CD14-positive monocyte (primary cell): Measurements from ENCODE around the gene GPR68. TPM values are rescaled to one million over a fixed set of nuclear protein-coding genes. Genes with fewer than 3 reads are reported as not detected.

Experiments
- DNase-seq, 3 donors: peaks; one replicate each; pipeline ENCODE4 v3.0.0-alpha.2; 2011 to 2022
- H2AFZ ChIP-seq: 2 replicates; pipeline ENCODE4 v1.6.0; 2012; ENCODE audit warnings: mild to moderate bottlenecking, low read depth, low read length, inconsistent platforms; ENCODE audit not compliant: insufficient read depth, poor library complexity, severe bottlenecking
- H3K27ac ChIP-seq, 2 donors: 1 replicate in 1 of 2; 2 replicates in 1 of 2; pipeline ENCODE4 v1.5.1; 2012 to 2013; ENCODE audit warnings: low read length in 2 of 2, control low read depth in 1 of 2, inconsistent platforms in 1 of 2, low read depth in 1 of 2, mild to moderate bottlenecking in 1 of 2
- H3K27me3 ChIP-seq, 2 donors: one replicate each; pipeline versions ENCODE4 v1.6.0 to v1.6.1; 2011 to 2013; ENCODE audit warnings: low read length in 2 of 2; ENCODE audit not compliant: control insufficient read depth in 2 of 2, insufficient read depth in 2 of 2
- H3K36me3 ChIP-seq, 2 donors: replicated peaks in 1 of 2; 1 replicate in 1 of 2; 2 replicates in 1 of 2; pipeline versions ENCODE4 v1.5.1 to v1.6.1; 2012 to 2013; ENCODE audit warnings: low read length in 2 of 2, control low read depth in 1 of 2, inconsistent platforms in 1 of 2, mild to moderate bottlenecking in 1 of 2; ENCODE audit not compliant: insufficient read depth in 2 of 2, control insufficient read depth in 1 of 2
- H3K4me1 ChIP-seq, 2 donors: 1 replicate in 1 of 2; 2 replicates in 1 of 2; pipeline versions ENCODE4 v1.5.1 to v1.6.1; 2012 to 2013; ENCODE audit warnings: low read length in 2 of 2, control low read depth in 1 of 2, inconsistent platforms in 1 of 2, mild to moderate bottlenecking in 1 of 2, moderate library complexity in 1 of 2; ENCODE audit not compliant: insufficient read depth in 2 of 2, control insufficient read depth in 1 of 2
- H3K4me2 ChIP-seq: replicated peaks from 2 replicates; pipeline ENCODE3; 2012; ENCODE audit warnings: low read length, moderate library complexity, mild to moderate bottlenecking; ENCODE audit not compliant: poor library complexity, severe bottlenecking; ENCODE audit errors: extremely low read depth
- H3K4me3 ChIP-seq, 3 experiments: fragments of 200-600 bp in 1 of 3; sonication (generic) in 1 of 3; replicated peaks in 1 of 3; 1 replicate in 2 of 3; 2 replicates in 1 of 3; pipeline ENCODE4 v1.5.1; 2011 to 2013; ENCODE audit warnings: low read length in 3 of 3, mild to moderate bottlenecking in 3 of 3, control low read depth in 2 of 3, low read depth in 2 of 3, inconsistent platforms in 1 of 3, moderate library complexity in 1 of 3
- H3K79me2 ChIP-seq: 2 replicates; pipeline ENCODE4 v1.6.0; 2012; ENCODE audit warnings: mild to moderate bottlenecking, control low read depth, inconsistent platforms, low read length, moderate library complexity; ENCODE audit not compliant: insufficient read depth
- H3K9ac ChIP-seq: 2 replicates; pipeline ENCODE4 v1.6.0; 2017; ENCODE audit warnings: low read length, mild to moderate bottlenecking; ENCODE audit not compliant: insufficient read depth, poor library complexity, severe bottlenecking
- H3K9me3 ChIP-seq, 2 donors: replicated peaks in 1 of 2; 1 replicate in 1 of 2; 2 replicates in 1 of 2; pipeline versions ENCODE4 v1.5.1 to v1.6.1; 2012 to 2013; ENCODE audit warnings: low read length in 2 of 2, control low read depth in 1 of 2; ENCODE audit not compliant: control insufficient read depth in 1 of 2, insufficient read depth in 1 of 2
- H4K20me1 ChIP-seq: 2 replicates; pipeline ENCODE4 v1.6.0; 2012; ENCODE audit warnings: mild to moderate bottlenecking, low read length, control low read depth, moderate library complexity; ENCODE audit not compliant: insufficient read depth
- H3K27ac Mint-ChIP-seq, 7 donors: one replicate each; pipeline ENCODE4 v1.8.0; 2020; ENCODE audit warnings: mild to moderate bottlenecking in 7 of 7, mixed read lengths in 7 of 7, moderate library complexity in 6 of 7, inconsistent platforms in 2 of 7
- H3K27me3 Mint-ChIP-seq, 3 donors: one replicate each; pipeline ENCODE4 v1.8.0; 2021 to 2022; ENCODE audit warnings: low read depth in 3 of 3, mild to moderate bottlenecking in 3 of 3, mixed read lengths in 3 of 3, moderate library complexity in 3 of 3, inconsistent platforms in 1 of 3
- H3K36me3 Mint-ChIP-seq, 2 donors: one replicate each; pipeline ENCODE4 v1.8.0; 2020; ENCODE audit warnings: mixed read lengths in 2 of 2, inconsistent platforms in 1 of 2, mild to moderate bottlenecking in 1 of 2
- H3K4me1 Mint-ChIP-seq: one replicate; pipeline ENCODE4 v1.8.0; 2020; ENCODE audit warnings: mild to moderate bottlenecking, mixed read lengths
- H3K4me3 Mint-ChIP-seq, 2 donors: one replicate each; pipeline ENCODE4 v1.8.0; 2020; ENCODE audit warnings: mild to moderate bottlenecking in 2 of 2, mixed read lengths in 2 of 2, moderate library complexity in 1 of 2
- H3K9me3 Mint-ChIP-seq, 7 donors: one replicate each; pipeline ENCODE4 v1.8.0; 2020 to 2022; ENCODE audit warnings: mixed read lengths in 7 of 7, mild to moderate bottlenecking in 6 of 7, moderate library complexity in 6 of 7, inconsistent platforms in 2 of 7
- WGBS: methylation state at CpG from one replicate; pipeline ENCODE4 v1.1.5; 2013; ENCODE audit warnings: missing lambda C conversion rate; ENCODE audit not compliant: insufficient coverage; 5-methylcytosine and 5-hydroxymethylcytosine counted together
- intact Hi-C, 2 donors: fragments of 100-400 bp; cut with micrococcal nuclease; formaldehyde crosslinking; loops; one replicate each; pipeline versions ENCODE4 v1.15.0 to v1.15.1; 2023
- polyA plus RNA-seq, 3 donors: library from polyadenylated mRNA; depleted of rRNA in 1 of 3; unstranded in 2 of 3; stranded (reverse) in 1 of 3; fragments of 300-500 nt in 2 of 3; fragments of >200 nt in 1 of 3; fragmentation: Illumina TruSeq in 2 of 3; gene quantifications; 1 replicate in 2 of 3; 2 replicates in 1 of 3; pipeline ENCODE4 v1.2.3, GENCODE V29; 2012 to 2021
- TF ChIP-seq, protein P1 (sequence below): fragments of 200-600 bp; IDR thresholded peaks from one replicate; pipeline ENCODE4 v1.8.0; 2022; ENCODE audit warnings: antibody characterized with exemption, mild to moderate bottlenecking

The GPR68 gene
- polyA plus RNA-seq, 3 donors = 0.05 to 0.07 TPM; not detected in 1

DNA sequence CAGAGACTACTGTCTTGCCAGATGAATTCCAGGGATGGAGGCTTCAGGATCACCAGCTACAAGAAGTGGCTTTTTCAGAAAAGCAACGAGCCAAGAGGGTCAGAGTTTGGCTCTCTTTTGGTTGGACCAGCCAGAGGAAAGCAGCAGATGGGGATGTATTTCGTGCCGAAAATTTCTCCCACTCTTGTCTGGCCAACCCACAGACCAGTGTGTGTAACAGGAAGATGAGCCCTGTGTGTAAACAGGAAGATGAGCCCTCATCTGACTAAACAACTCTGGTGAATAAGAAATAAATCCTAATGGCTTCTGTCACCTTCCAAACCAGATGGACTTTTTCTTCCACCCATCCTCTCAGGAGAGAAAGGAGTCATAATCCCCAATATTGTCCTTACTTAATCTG lies 13.1 kb downstream of the GPR68 start:
- H3K4me1 ChIP-seq = peaks cover 34 to 43% of the 10 kb centered on the region in 2 donors
- H3K9me3 ChIP-seq = peaks cover 0 to 9% of the 10 kb centered on the region in 2 donors
- H3K4me2 ChIP-seq = no peak overlapping the region
- H3K4me3 ChIP-seq = no peak overlapping the region
- no peaks in the 10 kb centered on the region for H4K20me1 ChIP-seq
- Mint-ChIP-seq H3K36me3 (peaks cover 35 to 39% of the 10 kb centered on the region in 2 donors), H3K27me3 (peaks cover 7 to 16% (median 11%) of the 10 kb centered on the region in 3 donors), H3K9me3 (peaks cover 6 to 16% (median 11%) of the 10 kb centered on the region in 7 donors), H3K4me3 (no peak overlapping the region), H3K27ac (peak overlapping the region in 1 of 7 donors; percentile 51), H3K4me1 (peaks cover 51% of the 10 kb centered on the region)
- TF ChIP-seq, protein P1, sequence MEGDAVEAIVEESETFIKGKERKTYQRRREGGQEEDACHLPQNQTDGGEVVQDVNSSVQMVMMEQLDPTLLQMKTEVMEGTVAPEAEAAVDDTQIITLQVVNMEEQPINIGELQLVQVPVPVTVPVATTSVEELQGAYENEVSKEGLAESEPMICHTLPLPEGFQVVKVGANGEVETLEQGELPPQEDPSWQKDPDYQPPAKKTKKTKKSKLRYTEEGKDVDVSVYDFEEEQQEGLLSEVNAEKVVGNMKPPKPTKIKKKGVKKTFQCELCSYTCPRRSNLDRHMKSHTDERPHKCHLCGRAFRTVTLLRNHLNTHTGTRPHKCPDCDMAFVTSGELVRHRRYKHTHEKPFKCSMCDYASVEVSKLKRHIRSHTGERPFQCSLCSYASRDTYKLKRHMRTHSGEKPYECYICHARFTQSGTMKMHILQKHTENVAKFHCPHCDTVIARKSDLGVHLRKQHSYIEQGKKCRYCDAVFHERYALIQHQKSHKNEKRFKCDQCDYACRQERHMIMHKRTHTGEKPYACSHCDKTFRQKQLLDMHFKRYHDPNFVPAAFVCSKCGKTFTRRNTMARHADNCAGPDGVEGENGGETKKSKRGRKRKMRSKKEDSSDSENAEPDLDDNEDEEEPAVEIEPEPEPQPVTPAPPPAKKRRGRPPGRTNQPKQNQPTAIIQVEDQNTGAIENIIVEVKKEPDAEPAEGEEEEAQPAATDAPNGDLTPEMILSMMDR = no peak
- peaks cover 4 to 19% of the 10 kb centered on the region in 2 donors for H3K36me3 ChIP-seq
- no peak overlapping the region for H2AFZ ChIP-seq
- no CpG with 5 or more reads among the region's 3 CpGs for WGBS
- H3K79me2 ChIP-seq = no peaks in the 10 kb centered on the region
- DNase-seq = peak in 2 of 3 donors; percentile 60 to 62
- H3K27ac ChIP-seq = peak overlapping the region in 1 of 2 donors; percentile 65
- H3K27me3 ChIP-seq = no peaks in the 10 kb centered on the region
- intact Hi-C loops = loop anchor here in 1 of 2 donors (10.0 kb wide), 1 partner anchor 53 kb away; no protein-coding TSS in a partner anchor
- no peak overlapping the region for H3K9ac ChIP-seq

DNA sequence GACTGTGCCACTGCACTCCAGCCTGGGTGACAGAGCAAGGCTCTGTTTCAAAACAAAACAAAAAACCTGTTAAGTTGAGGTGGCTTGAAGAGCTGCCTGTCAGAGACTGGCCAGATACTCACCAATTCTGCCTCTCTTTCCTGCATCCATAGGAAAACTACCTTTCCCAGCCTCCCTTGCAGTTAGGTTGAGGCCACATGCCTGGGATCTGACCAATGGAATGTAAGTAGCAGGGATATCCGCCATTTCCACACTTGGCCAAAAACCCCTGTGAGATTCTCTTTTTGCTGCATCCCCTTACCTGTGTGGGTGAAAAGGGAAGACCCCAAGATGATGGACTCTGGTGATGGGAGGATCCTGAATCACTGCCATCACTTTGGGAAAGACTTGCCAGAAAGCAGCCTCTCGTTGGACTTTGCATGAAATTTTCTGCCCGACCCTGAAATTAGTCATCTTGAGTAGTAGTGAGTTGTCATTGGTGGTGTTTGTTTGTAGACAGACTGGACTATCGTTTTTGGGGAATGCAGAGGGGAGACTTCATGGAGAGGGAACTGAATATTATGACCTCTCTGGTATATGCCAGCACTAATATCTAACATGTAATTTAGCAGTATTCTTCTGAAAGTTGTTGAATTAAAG lies 14.0 kb downstream of the GPR68 start:
- intact Hi-C loops = loop anchor here in 1 of 2 donors (10.0 kb wide), 1 partner anchor 54 kb away; no protein-coding TSS in a partner anchor
- H3K4me2 ChIP-seq = no peak overlapping the region

More for the DNA sequence above, 14.0 kb downstream of the GPR68 start:
- H3K9me3 ChIP-seq = peaks cover 0 to 9% of the 10 kb centered on the region in 2 donors
- peak in 1 of 3 donors; percentile 16 for DNase-seq
- H2AFZ ChIP-seq = no peak overlapping the region
- no peak overlapping the region for H3K9ac ChIP-seq
- no peaks in the 10 kb centered on the region for H4K20me1 ChIP-seq
- H3K27ac ChIP-seq = no peak overlapping the region
- TF ChIP-seq, protein P1 = no peak
- H3K9me3 Mint-ChIP-seq = peaks cover 6 to 16% (median 11%) of the 10 kb centered on the region in 7 donors
- H3K79me2 ChIP-seq = no peaks in the 10 kb centered on the region
- H3K27me3 Mint-ChIP-seq = peaks cover 7 to 12% (median 11%) of the 10 kb centered on the region in 3 donors
- 100% methylated on average over 1 of the region's 4 CpGs for WGBS
- peaks cover 51% of the 10 kb centered on the region for H3K4me1 Mint-ChIP-seq
- peaks cover 34 to 43% of the 10 kb centered on the region in 2 donors for H3K4me1 ChIP-seq
- H3K27me3 ChIP-seq = no peaks in the 10 kb centered on the region
- peak overlapping the region in 1 of 2 donors; percentile 19 for H3K4me3 Mint-ChIP-seq
- H3K4me3 ChIP-seq = no peak overlapping the region
- H3K27ac Mint-ChIP-seq = peak overlapping the region in 1 of 7 donors; percentile 32
- peaks cover 44 to 48% of the 10 kb centered on the region in 2 donors for H3K36me3 Mint-ChIP-seq
- H3K36me3 ChIP-seq = peaks cover 4 to 21% of the 10 kb centered on the region in 2 donors
